PFSK-1 (cell line): ENCODE results near the gene NRXN3.

Experiments
- FOXP2 ChIP-seq: optimal IDR thresholded peaks from 2 replicates; pipeline ENCODE3; 2011; ENCODE audit warnings: borderline replicate concordance, control low read depth, inconsistent platforms; ENCODE audit not compliant: insufficient read depth; ENCODE audit errors: extremely low read length, extremely low read depth
- POLR2AphosphoS5 ChIP-seq: IDR thresholded peaks from 2 replicates; pipeline ENCODE4 v1.6.1; 2012; ENCODE audit warnings: low read depth, mild to moderate bottlenecking, control low read depth, low read length, moderate library complexity
- REST ChIP-seq, 2 experiments: IDR thresholded peaks; 2 replicates each; pipeline versions ENCODE4 v1.6.1 to v1.8.0; 2011 to 2012; ENCODE audit warnings: low read depth in 2 of 2, low read length in 2 of 2, control low read depth in 1 of 2, inconsistent platforms in 1 of 2, mild to moderate bottlenecking in 1 of 2, moderate library complexity in 1 of 2; ENCODE audit not compliant: insufficient read depth in 1 of 2
- SIN3A ChIP-seq: IDR thresholded peaks from 2 replicates; pipeline ENCODE4 v1.6.1; 2012; ENCODE audit warnings: mild to moderate bottlenecking, low read length, moderate library complexity, borderline replicate concordance; ENCODE audit not compliant: insufficient read depth
- TAF1 ChIP-seq: IDR thresholded peaks from 2 replicates; pipeline ENCODE4 v1.6.1; 2012; ENCODE audit warnings: low read length, control low read depth, borderline replicate concordance; ENCODE audit not compliant: insufficient read depth

The NRXN3 gene

GRCh38 chr14:78705989-78706388 is 535.8 kb downstream of the NRXN3 start:
- TF ChIP-seq POLR2AphosphoS5 = no peak
- TF ChIP-seq TAF1 = no peak
- TF ChIP-seq SIN3A = no peak
- no peak for TF ChIP-seq FOXP2
- no peak for TF ChIP-seq REST (IDR thresholded peaks at IDR 0.05; ENCODE audit: insufficient read depth in 1 of 2, low read depth in 2 of 2, low read length in 2 of 2)

DNA sequence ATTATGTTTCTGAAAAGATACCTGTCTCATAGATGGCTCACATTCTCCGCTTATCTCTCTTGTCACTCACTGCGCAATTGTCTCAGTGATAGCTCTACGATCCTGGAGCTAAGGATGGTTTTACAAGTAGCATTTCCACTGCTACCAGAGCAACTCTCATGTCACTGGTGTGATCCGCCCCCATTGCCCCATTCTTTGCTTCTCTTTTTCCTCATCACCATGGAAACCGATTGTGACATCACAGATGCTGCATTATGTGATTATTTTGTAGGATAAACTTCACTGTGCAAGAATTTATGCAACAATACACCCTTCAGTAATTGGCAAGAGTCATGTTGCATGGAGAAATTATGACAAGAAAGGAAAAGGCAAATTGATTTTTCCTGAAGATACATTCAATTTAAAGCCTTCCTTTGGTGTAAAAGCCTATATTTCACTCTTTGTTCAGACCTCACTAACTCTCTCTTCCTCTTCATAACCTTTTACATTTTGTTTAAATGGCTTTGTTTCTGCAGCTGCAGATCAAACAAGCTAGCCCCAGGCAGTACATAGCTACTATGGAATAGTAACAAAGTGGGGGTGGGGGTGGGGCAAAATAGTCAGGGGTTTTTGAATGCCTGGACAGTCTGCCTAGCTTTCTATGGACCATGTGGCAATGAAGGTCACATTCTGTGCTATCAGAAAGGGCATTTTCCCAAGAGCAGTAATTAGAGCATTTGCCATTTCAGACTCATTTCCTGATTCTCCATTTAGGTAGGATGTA is 539.8 kb downstream of the NRXN3 start:
- TF ChIP-seq TAF1 (no peak), FOXP2 (no peak), SIN3A (no peak), REST (IDR thresholded peaks at IDR 0.05; ENCODE audit: insufficient read depth in 1 of 2, low read depth in 2 of 2, low read length in 2 of 2) (no peak), POLR2AphosphoS5 (no peak)

- TF ChIP-seq SIN3A (no peak), TAF1 (no peak), REST (IDR thresholded peaks at IDR 0.05; ENCODE audit: insufficient read depth in 1 of 2, low read depth in 2 of 2, low read length in 2 of 2) (no peak), FOXP2 (no peak), POLR2AphosphoS5 (no peak)
Measured at GRCh38 chr14:78710963-78711362, 540.8 kb downstream of the NRXN3 start.

DNA sequence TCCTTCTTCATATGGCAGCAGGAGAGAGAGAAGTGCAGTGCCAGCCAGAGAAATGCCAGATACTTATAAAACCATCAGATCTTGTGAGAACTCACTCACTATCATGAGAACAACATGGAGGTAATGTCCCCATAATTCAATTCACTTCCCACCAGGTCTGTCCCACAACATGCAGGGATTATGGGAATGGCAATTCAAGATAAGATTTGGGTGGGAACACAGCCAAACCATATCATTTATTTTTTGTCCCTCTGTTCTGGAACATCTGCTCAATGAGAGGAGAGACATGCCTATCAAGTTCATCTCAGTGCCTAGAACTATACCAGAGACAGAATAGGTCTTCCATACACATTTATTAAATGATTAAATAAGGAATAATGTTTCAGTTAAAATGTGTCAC is 543.5 kb downstream of the NRXN3 start:
- no peak for TF ChIP-seq REST (IDR thresholded peaks at IDR 0.05; ENCODE audit: insufficient read depth in 1 of 2, low read depth in 2 of 2, low read length in 2 of 2)
- no peak for TF ChIP-seq POLR2AphosphoS5
- TF ChIP-seq SIN3A = no peak
- TF ChIP-seq FOXP2 = no peak
- no peak for TF ChIP-seq TAF1

- TF ChIP-seq SIN3A (no peak), REST (IDR thresholded peaks at IDR 0.05; ENCODE audit: insufficient read depth in 1 of 2, low read depth in 2 of 2, low read length in 2 of 2) (no peak), POLR2AphosphoS5 (no peak), FOXP2 (no peak), TAF1 (no peak)
Measured at GRCh38 chr14:78714711-78715110, 544.5 kb downstream of the NRXN3 start.
